Stimulated activated CD4-positive, alpha-beta T cell treated with anti-CD3 and anti-CD28 coated beads, Interleukin-2, amount 100 ng/mL, for 24 hours (primary cell): ENCODE measurements around the gene BPIFB3.
"Not testable (repeated sequence)": the region's sequence is repeated elsewhere in the genome, so short reads cannot be mapped to it uniquely, and the experiment has no call there.

ENCODE experiments used
- DNase-seq, 2 donors: peaks; one replicate each; pipeline ENCODE4 v3.0.0-alpha.2; 2020

The BPIFB3 gene

DNA sequence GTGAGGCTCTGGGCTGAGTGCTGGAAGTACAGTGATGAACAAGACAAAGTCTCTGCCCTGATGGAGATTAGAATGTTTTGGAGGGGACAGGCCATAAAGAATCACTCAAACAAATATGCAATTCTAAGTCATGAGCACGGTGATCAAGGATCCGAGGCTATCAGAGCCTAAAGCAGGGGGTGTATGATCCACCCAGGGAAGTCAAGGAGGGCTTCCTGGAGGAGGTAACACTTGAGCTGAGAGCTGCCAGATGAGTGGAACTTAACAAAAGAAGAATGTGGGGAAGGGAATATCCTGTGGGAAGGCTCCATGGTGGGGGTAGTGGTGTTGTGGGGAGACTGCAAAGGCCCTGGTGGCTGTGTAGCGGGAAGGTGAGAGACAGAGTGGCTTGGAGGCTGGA lies 38.0 kb downstream of the BPIFB3 start:
- DNase-seq = no peak

GRCh38 chr20:33092361-33092760 lies 38.7 kb downstream of the BPIFB3 start:
- no peak for DNase-seq

GRCh38 chr20:33093074-33093473 lies 39.4 kb downstream of the BPIFB3 start:
- DNase-seq = no peak

- no peak for DNase-seq
Observed at GRCh38 chr20:33093582-33093981, 39.9 kb downstream of the BPIFB3 start.

GRCh38 chr20:33095249-33095648 lies 41.5 kb downstream of the BPIFB3 start:
- DNase-seq = no peak

DNA sequence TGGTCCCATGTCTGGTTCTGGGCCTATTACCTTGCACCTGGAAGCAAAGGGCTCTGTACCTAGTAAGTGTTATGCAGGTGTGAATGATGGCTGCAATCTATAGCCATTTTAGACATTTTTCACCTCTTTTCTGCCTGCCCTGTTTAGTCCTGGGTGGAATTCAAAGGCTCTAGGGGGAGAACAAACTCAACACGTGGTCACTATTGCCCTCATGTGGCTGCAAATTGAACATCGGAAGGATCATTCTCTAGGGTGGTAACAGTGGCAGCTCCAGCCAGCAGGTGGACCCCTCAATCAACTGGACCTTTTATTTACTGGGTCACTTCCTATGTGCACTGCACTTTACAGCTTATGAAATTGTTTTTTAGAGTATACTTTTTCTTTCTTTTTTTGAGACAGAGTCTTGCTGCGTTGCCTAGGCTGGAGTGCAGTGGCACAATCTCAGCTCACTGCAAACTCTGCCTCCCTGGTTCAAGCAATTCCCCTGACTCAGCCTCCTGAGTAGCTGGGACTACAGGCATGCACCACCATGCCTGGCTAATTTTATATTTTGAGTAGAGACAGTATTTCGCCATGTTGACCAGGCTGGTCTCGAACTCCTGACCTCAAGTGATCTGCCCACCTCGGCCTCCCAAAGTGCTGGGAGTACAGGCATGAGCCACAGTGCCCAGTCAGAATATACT lies 42.3 kb downstream of the BPIFB3 start:
- DNase-seq = peak; percentile 40 to 46

DNA sequence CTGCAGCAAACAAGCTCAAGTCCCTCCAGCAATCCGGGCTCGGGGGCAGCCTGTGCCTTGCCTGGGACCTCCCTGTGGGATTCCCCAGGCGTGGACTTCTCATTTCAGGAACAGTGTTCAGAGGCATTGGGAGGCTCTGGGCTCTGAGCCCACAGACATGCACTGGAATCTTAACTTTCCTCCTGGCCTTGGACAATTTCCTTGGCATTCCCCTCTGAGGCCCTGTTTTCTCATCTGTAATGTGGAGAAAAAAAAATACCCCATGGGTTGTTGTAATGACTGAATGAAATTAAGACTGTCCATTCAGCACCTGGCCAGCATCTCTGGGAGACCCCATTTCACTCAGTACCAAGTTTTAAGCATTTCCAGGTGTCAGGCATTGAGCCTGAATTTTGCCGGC lies 43.3 kb downstream of the BPIFB3 start:
- no peak for DNase-seq

- DNase-seq = no peak
Observed at GRCh38 chr20:33099843-33100538, 46.3 kb downstream of the BPIFB3 start.

GRCh38 chr20:33103556-33103955 lies 49.9 kb downstream of the BPIFB3 start:
- no peak for DNase-seq

DNA sequence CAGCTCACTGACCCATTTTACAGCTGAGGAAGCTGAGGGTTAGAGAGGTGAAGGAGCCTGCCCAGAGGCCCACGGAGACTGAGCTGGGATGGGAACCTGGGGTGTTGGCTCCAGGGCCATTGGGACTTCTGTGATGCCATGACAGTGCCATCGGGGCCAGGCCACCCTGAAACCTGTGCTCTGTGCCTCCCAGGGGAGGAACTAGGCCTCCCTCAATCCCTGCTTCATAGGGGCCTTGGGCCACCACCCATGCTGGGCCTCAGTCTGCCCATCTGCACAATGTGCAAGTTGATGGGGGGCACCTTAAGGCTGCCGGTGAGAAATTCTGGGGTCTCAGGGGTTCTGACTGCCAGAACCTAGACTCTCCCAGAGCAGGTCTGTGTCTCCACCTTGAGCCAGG lies 50.6 kb downstream of the BPIFB3 start:
- DNase-seq = no peak

GRCh38 chr20:33105316-33105924 lies 51.7 kb downstream of the BPIFB3 start:
- DNase-seq = no peak

GRCh38 chr20:33106058-33106620 lies 52.4 kb downstream of the BPIFB3 start:
- not testable (repeated sequence) for DNase-seq

- DNase-seq = no peak
Observed at GRCh38 chr20:33108661-33109060, 55.0 kb downstream of the BPIFB3 start.

DNA sequence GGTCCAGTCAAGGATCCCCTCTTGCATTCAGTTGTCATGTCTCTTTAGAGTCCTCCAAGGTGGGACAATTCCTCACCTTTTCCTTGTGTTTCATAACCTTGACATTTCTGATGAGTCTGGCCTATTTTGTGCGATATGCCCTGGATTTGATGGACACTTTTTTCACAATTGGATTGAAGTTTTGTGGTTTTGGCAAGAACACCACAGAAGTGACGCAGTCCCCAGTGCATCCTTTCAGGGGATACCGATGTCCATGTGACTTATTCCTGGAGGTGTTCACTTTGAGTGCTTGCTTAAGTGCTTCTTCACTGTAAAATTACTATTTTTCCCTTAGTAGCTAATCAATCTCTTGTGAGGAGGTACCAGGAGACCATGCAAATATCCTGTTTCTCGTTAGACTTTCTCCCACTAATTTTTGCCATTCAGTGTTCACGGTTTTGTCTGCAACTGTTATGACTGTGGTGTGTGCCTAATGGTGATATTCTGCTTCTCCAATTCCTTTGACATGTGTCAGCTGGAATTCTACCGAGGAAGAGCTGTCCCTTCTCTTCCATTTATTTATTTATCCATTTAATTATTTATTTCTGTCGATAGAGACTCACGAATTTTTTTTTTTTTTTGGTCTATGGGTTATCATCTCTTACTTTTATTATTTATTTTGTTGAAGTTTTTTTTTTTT lies 56.6 kb downstream of the BPIFB3 start:
- no peak for DNase-seq

GRCh38 chr20:33111306-33111705 lies 57.6 kb downstream of the BPIFB3 start:
- DNase-seq = no peak

DNA sequence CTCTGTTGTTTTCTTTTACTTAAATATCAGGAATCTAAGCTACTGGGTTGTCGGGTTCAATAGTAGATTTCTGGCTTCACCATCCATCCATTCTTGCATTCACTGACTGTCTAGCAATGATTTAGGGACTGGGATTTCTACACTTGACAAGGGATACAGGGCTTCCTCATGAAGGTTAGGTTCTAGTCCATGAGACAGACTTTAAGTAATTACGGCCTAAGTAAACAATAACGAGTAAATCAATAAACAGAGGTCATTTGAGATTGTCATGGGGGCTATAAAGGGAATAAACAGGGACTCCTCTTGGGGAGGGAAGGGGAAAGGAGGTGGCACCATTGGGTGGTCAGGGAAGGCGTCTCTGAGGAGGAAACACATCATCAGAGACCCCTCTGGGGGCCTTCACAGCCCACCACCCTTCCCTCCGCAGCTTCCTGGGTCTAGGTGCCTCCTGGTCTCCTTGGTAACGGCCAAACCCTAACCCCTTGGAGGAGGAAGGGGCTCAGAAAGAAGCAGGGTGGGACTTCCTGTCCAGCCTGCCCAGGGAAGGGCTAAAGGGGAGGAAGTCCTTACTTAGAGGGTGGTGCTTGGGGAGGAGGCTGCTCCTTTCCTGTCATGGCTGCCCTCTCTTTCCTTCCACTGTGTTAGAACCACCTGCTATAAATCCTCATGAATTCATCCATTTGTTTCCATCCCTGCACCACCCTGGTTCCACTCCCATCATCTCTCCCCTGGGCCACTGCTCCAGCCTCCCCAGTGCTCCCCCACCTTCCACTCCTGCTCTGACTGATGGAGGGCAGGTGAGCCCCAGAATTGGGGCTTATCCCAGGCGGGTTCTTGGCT lies 59.1 kb downstream of the BPIFB3 start:
- no peak for DNase-seq

DNA sequence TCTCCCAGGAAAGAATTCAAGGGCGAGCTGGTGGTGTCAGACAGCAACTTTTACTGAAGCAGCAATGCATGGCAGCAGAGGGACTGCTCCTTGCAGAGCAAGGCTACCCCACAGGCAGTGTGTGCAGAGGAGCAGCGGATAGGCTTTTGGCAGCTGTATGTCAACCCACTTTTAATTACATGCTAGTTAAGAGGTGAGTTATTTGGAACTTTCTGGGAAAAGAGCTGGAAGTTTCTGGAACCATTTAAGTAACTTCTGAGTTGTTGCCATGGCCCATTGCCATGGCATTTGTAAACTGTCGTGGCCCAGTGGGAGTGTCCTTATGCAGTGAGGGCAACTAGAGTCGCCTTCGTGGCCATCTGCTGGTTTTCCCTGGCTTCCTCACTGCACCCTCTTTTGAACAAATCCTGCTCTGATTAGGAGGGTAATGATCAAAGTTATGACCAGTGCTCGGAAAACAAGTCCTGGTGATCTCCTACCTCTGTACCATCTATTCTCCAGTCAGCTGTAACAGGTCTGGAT lies 59.7 kb downstream of the BPIFB3 start:
- no peak for DNase-seq

- not testable (repeated sequence) for DNase-seq
Observed at GRCh38 chr20:33115501-33115900, 61.8 kb downstream of the BPIFB3 start.

- no peak for DNase-seq
Observed at GRCh38 chr20:33119725-33120720, 66.3 kb downstream of the BPIFB3 start.

- DNase-seq = no peak
Observed at GRCh38 chr20:33120934-33121333, 67.2 kb downstream of the BPIFB3 start.

GRCh38 chr20:33122297-33122696 lies 68.6 kb downstream of the BPIFB3 start:
- not testable (repeated sequence) for DNase-seq
